ENCODE results near the gene NOXO1. TPM values are rescaled to one million over a fixed set of nuclear protein-coding genes. Genes with fewer than 3 reads are reported as not detected.
"Not testable (repeated sequence)": the region's sequence is repeated elsewhere in the genome, so short reads cannot be mapped to it uniquely, and the experiment has no call there.

Gene NOXO1
- total and polyA plus RNA-seq, 4 donors: 0.28 to 7.3 (median 3.2) TPM

DNA sequence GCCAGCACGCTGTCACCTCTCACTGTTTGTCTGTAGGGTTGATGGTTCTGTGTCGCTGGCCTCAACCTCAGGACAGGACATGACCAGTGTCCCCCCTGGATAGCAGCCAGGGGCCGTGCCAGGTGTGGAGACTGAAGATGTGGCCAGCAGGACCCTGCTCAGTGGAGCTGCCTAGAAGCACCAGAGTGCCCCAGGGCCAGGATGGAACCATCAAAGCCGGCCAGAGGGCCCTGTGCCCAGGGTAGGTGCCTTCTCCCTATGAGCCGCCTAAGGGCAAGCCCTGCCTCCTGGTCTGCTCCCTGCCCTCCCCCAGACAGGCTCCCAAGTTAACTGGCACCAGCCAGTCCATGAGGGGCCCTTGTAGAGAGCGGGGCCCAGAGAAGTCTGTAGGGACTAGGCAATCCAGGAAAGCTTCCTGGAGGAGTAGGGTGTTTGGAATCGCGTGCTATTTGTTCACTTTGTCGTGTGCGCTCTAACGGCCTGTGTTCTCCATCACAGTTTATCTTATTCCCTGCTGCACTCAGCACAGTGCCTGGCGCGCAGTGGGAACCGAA is 22.5 kb downstream of the NOXO1 start:
- H3K9me3 ChIP-seq (ENCODE audit: control insufficient read depth in 4 of 4, insufficient read depth in 3 of 4, low read length in 3 of 4): no peaks in the 10 kb centered on the region
- DNase-seq: no peak
- H3K36me3 ChIP-seq (ENCODE audit: control insufficient read depth in 4 of 4, insufficient read depth in 4 of 4, low read length in 4 of 4): peaks cover 7 to 19% (median 11%) of the 10 kb centered on the region in 4 donors
- no peak for TF ChIP-seq CTCF (IDR thresholded peaks at IDR 0.05; ENCODE audit: control extremely low read depth, extremely low read depth)
- H3K27ac ChIP-seq (ENCODE audit: low read depth in 1 of 2, low read length in 1 of 2): peak overlapping the region; percentile 26 to 43
- peaks cover 5 to 26% (median 7%) of the 10 kb centered on the region in 5 donors for H3K4me1 ChIP-seq (ENCODE audit: control insufficient read depth in 5 of 5, insufficient read depth in 5 of 5, low read length in 5 of 5)
- H3K4me3 ChIP-seq: no peak overlapping the region
- H3K9ac ChIP-seq (ENCODE audit: insufficient read depth in 1 of 2, low read length in 2 of 2): no peak overlapping the region
- WGBS, 2 donors: 35 to 44% methylated on average over 14 of the region's 14 CpGs
- ATAC-seq (ENCODE audit: insufficient read depth, low FRiP score): no peak
- peaks cover 0 to 2% (median 0%) of the 10 kb centered on the region in 3 donors for H3K27me3 ChIP-seq (ENCODE audit: control insufficient read depth in 3 of 3, insufficient read depth in 3 of 3, low read length in 2 of 3)

- H3K9ac ChIP-seq (ENCODE audit: insufficient read depth in 1 of 2, low read length in 2 of 2); H3K27me3 ChIP-seq (ENCODE audit: control insufficient read depth in 3 of 3, insufficient read depth in 3 of 3, low read length in 2 of 3); DNase-seq; ATAC-seq (ENCODE audit: insufficient read depth, low FRiP score); H3K27ac ChIP-seq (ENCODE audit: low read depth in 1 of 2, low read length in 1 of 2); H3K9me3 ChIP-seq (ENCODE audit: control insufficient read depth in 4 of 4, insufficient read depth in 3 of 4, low read length in 3 of 4); H3K4me3 ChIP-seq: not testable (repeated sequence)
- 69 to 75% methylated on average over 24 to 30 of the region's 30 CpGs for WGBS, 2 donors
- H3K4me1 ChIP-seq (ENCODE audit: control insufficient read depth in 5 of 5, insufficient read depth in 5 of 5, low read length in 5 of 5): peaks cover 0 to 20% (median 7%) of the 10 kb centered on the region in 5 donors
- H3K36me3 ChIP-seq (ENCODE audit: control insufficient read depth in 4 of 4, insufficient read depth in 4 of 4, low read length in 4 of 4): peaks cover 4 to 16% (median 8%) of the 10 kb centered on the region in 4 donors
Measured at GRCh38 chr16:1958143-1958491, 23.2 kb downstream of the NOXO1 start.

GRCh38 chr16:1957434-1958142 is 23.7 kb downstream of the NOXO1 start:
- 88 to 94% methylated on average over 20 to 21 of the region's 22 CpGs for WGBS, 2 donors
- H3K36me3 ChIP-seq (ENCODE audit: control insufficient read depth in 4 of 4, insufficient read depth in 4 of 4, low read length in 4 of 4): peaks cover 0 to 12% (median 7%) of the 10 kb centered on the region in 4 donors

DNA sequence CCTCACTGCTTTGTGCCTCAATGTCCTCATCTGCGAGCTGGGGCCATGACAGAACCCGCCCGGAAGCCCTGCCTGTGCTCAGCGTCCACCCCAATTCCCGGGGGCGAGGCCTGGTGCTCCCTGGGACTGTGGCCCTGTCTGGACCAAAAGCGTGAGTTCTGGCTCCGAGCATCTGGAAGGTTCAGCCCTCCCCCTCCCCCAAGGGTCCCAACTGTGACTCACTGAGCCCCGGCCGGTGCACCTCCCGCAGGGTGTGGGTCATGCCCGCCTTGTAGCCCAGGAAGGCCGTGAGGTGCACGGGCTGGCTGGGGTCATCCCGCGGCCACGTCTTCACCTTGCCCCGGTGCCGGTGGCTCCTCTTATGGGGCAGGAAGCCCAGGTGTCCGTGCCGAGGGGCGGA is 27.5 kb downstream of the NOXO1 start:
- ATAC-seq (ENCODE audit: insufficient read depth, low FRiP score) (no peak), DNase-seq (no peak)
- H3K27ac ChIP-seq (ENCODE audit: low read depth in 1 of 2, low read length in 1 of 2): peak overlapping the region in 1 of 2 donors; percentile 96
- H3K36me3 ChIP-seq (ENCODE audit: control insufficient read depth in 4 of 4, insufficient read depth in 4 of 4, low read length in 4 of 4): no peaks in the 10 kb centered on the region
- H3K9ac ChIP-seq (ENCODE audit: insufficient read depth in 1 of 2, low read length in 2 of 2): no peak overlapping the region
- peaks cover 0 to under 1% (median 0%) of the 10 kb centered on the region in 5 donors for H3K4me1 ChIP-seq (ENCODE audit: control insufficient read depth in 5 of 5, insufficient read depth in 5 of 5, low read length in 5 of 5)
- TF ChIP-seq CTCF (IDR thresholded peaks at IDR 0.05; ENCODE audit: control extremely low read depth, extremely low read depth): no peak
- no peak overlapping the region for H3K4me3 ChIP-seq
- no peaks in the 10 kb centered on the region for H3K9me3 ChIP-seq (ENCODE audit: control insufficient read depth in 4 of 4, insufficient read depth in 3 of 4, low read length in 3 of 4)
- 88 to 93% methylated on average over 22 of the region's 22 CpGs for WGBS, 2 donors
- peaks cover 0 to 2% (median 0%) of the 10 kb centered on the region in 3 donors for H3K27me3 ChIP-seq (ENCODE audit: control insufficient read depth in 3 of 3, insufficient read depth in 3 of 3, low read length in 2 of 3)

More at GRCh38 chr16:1957434-1958142, 23.7 kb downstream of the NOXO1 start:
- ATAC-seq (ENCODE audit: insufficient read depth, low FRiP score); DNase-seq; H3K4me3 ChIP-seq; H3K27ac ChIP-seq (ENCODE audit: low read depth in 1 of 2, low read length in 1 of 2); H3K9ac ChIP-seq (ENCODE audit: insufficient read depth in 1 of 2, low read length in 2 of 2); H3K9me3 ChIP-seq (ENCODE audit: control insufficient read depth in 4 of 4, insufficient read depth in 3 of 4, low read length in 3 of 4); H3K27me3 ChIP-seq (ENCODE audit: control insufficient read depth in 3 of 3, insufficient read depth in 3 of 3, low read length in 2 of 3): not testable (repeated sequence)
- peaks cover 0 to 15% (median 7%) of the 10 kb centered on the region in 5 donors for H3K4me1 ChIP-seq (ENCODE audit: control insufficient read depth in 5 of 5, insufficient read depth in 5 of 5, low read length in 5 of 5)

Measured in lung (tissue), 12 donors.